Kasumi-1 (cell line): Measurements from ENCODE around the gene MAP4.
A peak's percentile ranks its signal among the peaks of the same experiment; 100 is the strongest.
"Not testable (repeated sequence)": the region's sequence is repeated elsewhere in the genome, so short reads cannot be mapped to it uniquely, and the experiment has no call there.

Source experiments
- DNase-seq, 2 experiments: peaks; one replicate each; lab custom pipeline; 2025; lab: John Stamatoyannopoulos, UW

MAP4 gene

DNA sequence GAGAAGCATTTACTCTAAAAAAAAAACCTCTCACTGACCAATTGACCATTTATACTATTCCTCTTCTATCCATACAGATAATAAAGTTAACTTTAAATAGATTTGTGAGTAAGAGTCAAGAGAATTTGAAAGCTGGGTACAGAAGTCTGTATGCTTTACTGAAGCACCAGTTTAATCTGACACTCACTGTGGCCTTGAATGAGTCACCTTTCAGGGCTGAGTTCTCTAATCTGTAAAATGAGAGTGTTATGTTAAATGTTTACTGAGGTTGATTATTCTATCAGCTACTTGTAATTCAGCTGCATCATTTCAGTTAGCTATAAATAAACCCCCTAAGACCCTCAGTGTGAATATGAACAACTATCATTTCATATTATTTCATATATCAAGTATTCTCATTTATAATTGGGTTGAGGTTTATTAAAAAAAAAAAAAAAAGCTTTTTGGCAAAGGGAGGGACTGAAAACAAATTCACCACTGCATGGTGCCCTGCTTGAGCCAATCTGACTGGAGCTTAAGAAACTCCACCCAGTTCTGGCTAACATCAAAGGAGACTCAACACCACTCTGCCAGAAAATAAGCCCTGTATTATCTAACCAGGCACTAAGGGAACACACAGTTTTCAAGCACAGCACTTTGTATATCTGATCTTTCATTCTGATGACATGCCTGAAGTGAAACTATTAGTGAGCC, 2.8 kb downstream of the MAP4 start:
- peak in 1 of 2 experiments; percentile 16 for DNase-seq

DNA sequence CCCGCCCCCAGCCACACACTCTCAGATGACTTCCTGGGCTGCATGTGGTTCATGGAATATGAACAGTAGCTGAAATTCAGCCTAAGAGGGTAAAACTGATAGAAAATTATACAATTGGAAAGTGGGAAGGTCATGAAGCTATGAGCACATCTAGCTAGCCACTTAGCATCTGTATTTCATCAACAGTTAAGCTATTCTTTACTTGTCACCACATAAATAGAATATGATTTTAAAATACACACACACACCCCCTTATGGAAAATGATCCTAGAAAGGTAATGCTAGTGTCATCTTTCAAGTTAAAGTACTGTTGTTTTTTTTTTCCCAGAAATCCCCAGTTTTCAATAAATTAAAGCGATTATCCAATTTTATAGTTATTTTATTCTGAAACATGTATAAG, 3.6 kb downstream of the MAP4 start:
- no peak for DNase-seq

DNA sequence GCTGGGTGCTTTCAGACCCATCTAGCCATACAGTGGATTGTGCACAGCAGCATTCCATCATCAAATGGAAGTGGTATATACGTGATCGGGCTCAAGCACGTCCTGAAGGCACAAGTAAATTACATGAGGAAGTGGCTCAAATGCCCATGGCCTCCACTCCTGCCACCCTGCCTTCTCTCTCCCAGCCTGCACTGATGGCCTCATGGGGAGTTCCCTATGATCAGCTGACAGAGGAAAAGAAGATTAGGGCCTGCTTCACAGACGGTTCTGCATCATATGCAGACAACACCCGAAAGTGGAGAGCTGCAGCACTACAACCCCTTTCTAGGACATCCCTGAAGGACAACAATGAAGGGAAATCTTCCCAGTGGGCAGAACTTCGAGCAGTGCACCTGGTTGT, 8.2 kb downstream of the MAP4 start:
- DNase-seq: not testable (repeated sequence)

DNA sequence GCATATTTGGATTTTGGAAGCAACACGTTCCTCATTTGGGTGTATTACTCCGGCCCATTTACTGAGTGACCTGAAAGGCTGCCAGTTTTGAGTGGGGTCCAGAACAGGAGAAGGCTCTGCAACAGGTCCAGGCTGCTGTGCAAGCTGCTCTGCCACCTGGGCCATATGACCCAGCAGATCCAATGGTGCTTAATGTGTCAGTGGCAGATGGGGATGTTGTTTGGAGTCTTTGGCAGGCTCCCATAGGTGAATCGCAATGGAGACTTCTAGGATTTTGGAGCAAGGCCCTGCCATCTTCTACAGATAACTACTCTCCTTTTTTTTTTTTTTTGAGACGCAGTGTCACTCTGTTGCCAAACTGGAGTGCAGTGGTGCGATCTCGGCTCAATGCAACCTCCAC, 8.9 kb downstream of the MAP4 start:
- DNase-seq: not testable (repeated sequence)

DNA sequence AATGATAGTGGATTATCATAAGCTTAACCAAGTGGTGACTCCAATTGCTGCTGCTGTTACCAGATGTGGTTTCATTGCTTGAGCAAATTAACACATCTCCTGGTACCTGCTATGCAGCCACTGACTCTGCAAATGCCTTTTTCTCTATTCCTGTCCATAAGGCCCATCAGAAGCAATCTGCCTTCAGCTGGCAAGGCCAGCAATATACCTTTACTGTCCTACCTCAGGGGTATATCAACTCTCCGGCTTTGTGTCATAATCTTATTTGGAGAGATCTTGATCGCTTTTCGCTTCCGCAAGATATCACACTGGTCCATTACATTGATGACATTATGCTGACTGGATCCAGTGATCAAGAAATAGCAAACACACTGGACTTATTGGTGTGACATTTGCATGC, 9.4 kb downstream of the MAP4 start:
- not testable (repeated sequence) for DNase-seq

DNA sequence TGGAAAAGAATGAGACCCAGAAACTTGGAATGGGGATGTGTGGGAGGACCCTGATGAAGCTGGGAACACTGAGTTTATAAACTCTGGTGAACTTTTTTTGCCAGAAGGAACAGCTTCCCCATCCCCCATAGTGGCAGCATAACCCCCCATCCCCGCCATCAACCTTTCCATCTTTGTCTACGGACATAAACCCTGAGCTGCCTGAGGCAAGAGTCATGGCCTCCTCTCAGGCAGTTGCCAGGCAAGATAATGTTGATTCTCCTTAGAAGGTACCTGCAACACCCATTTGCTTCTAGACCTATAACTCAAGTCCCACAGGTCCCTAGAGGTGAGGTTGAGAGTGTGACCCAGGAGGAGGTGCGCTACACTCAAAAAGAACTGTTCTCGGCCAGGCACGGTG, 11.5 kb downstream of the MAP4 start:
- DNase-seq: no peak

DNA sequence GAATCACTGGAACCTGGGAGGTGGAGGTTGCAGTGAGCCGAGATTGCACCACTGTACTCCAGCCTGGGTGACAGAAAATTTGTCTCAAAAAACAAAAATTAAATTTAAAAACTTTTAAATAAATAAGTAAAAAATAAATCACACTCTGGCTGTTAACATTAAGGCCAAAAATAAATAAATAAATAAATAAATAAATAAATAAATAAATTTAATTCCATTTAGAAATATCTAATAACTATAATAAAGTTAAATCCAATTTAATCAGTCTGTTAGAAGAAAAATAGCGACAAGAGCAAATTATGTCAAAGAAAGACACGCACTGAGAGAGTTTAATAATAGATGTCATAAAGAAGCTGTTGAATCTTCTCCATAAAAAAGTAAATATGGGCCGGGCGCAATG, 13.4 kb downstream of the MAP4 start:
- no peak for DNase-seq

DNA sequence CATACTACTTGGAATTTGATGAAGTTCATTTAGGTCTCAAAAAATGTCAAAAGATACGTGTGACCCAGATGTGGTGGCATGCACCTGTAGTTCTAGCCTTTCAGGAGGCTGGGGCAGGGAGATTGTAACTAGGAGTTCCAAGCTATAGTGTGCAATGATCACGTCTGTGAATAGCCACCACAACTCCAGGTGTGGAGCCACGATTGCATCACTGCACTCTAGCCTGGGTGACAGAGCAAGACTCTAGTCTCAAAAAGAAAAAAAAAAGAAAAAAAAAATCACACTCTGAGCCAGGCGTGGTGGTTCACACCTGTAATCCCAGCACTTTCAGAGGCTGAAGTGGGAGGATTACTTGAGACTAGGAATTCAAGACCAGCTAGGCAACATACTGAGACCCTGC, 14.2 kb downstream of the MAP4 start:
- no peak for DNase-seq

DNA sequence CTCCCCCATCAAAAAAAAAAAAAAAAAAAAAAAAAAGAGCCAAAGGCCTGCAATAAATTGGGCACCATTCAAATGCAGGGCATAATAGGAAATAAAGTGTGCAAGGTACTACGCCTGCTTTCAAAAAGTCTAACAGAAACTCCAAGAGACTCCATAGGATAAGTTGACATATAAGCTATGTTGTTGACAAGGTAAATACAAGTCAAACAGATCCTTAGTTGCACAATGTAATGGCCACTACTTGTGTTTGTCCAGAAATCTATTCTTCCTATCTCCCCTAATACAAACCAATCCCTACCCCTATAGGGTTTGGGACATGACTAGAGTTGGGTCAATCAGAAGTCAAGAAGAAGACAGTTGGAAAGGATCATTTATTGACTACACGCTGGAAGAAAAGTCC, 16.0 kb downstream of the MAP4 start:
- no peak for DNase-seq

DNA sequence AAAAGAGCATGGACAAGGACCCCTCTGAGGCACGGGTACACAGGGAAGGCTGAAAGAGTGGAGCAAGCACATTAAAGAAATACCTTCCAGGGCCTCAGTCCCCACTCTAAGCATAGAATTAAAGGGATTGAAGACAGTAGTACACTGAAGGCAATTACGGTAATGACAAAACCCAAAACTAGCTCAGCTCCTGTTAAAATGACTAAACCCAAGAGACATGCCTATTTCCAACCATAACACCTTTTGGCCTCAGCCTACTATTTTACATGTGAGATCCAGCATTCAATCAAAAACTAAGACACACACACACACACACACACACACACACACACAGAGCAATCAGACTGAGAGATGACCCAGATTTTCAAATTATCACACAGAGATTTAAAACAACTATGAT, 19.8 kb downstream of the MAP4 start:
- no peak for DNase-seq

DNA sequence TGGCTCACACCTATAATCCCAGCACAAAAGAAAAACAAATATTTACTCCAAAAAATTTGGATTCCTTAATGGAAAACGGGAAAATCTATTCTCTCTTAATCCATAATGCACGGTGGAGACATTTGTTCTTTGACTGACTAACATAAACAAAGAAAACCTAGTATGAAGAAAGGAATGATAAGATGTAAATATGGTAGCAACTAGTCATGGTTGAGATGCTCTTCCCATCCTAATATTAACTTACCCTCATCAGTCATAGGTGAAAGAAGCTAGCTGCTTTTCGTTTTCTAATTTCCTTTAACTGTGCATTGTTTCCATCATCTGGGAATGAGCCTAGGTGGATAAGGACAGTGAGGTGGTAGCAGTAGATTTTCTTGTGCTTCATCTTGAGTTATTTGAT, 22.0 kb downstream of the MAP4 start:
- DNase-seq: no peak

DNA sequence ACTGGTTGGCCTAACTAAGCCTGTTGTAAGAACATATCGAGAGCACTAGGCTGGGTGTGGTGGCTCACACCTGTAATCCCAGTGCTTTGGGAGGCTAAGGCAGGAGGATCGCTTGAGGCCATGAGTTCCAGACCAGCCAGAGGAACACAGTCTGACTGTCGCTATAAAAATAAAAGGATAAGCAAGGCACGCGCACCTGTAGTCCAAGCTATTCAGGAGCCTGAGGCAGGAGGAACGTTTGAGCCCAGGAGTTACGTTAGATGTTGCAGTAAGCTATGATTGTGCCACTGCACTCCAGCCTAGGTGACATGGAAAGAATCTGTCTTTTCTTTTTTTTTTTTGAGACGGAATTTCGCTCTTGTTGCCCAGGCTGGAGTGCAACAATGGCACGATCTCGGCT, 24.9 kb downstream of the MAP4 start:
- DNase-seq: no peak

DNA sequence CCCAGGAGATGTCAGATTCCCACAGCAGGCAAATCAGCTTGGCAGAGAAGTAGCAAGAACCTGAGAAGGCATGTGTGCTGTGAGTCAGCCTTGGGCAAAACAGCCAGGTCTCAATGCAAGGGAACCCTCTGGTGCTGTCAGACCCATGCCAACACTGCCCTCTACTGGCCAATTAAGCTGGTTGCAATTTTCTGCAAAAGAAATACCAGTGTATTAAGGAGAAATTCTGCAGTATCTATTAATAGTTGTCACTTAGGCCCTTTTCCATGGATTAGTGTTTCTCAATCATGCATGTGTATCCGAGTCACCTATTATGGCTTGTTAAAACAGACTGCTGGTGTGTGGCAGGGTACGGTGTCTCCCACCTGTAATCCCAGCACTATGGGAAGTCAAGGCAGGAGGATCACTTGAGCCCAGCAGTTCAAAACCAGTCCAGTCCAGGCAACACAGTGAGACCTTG, 26.2 kb downstream of the MAP4 start:
- peak; percentile 92 to 94 for DNase-seq

DNA sequence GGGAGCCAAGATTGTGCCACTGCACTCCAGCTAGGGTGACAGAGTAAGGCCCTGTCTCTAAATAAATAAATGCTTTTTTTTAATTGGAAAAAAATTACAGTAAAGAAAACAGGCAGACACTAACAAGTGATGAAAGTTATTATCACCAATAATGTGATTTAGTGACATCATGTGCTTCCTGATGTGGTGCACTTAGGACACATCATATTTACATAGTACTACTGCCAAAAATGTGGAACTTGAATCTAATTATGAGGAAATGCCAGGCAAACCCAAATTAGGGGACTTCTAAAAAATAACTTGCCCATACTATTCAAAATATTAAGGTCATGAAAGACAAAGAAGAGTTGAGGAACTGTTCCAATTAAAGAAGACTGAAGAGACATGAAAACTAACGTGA, 30.8 kb downstream of the MAP4 start:
- DNase-seq: no peak

DNA sequence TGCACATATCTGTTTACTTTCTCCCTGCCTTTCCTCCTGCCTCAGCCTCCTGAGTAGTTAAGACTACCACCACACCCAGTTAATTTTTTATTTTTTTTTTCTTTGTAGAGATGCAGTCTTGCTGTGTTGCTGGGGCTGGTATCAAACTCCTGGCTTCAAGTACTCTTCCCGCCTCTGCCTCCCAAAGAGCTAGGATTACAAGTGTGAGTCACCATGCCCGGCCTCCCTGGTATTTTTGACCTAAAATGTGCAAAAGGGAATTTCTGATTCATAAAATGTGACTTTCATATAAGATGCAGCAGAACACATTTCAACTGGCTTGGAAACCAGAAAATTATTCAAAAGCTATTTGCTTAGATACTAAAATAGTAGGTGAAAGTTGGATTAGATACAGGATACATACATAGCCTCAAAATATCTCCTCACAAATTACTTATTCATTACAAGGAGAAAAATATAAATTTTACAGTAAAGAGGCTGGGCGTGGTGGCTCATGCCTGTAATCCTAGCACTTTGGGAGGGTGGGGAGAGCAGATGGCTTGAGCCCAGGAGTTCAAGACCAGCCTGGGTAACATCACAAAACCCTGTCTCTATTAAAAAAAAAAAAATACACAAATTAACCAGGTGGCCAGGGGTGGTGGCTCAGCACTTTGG, 32.0 kb downstream of the MAP4 start:
- no peak for DNase-seq

DNA sequence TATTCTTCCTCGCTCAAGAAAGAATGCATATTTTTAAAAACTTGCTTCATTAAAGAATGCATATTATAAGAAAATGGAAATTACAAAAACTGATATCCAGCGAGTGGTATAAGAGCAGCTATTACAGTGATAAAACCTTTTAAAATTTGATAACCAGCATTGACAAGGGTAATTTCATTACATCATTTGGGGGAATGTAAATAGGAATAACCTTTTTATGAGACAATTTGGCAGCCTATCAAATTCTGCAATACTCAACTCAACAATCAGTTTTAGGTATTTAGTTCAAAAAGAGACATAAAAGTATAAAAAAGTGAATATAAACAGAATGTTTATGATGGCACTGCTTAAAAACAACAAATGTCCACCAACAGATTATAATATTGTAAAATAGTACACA, 35.4 kb downstream of the MAP4 start:
- DNase-seq: no peak

DNA sequence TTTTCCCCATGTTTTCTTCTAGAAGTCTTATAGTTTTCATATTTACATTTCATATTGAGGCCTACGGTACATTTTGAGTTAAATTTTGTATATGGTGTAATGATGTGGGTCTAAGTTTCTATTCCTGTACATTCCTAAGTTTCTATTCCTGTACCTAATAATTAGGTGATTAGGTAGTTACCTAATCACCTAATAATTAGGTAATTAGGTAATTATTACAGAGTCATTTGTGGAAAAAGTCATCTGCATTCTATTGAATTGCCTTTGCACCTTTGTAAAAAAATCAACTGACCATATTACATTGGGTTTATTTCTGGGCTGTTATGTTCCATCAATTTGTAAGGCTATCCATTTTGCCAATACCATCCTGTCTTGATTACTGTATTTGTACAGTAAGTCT, 37.1 kb downstream of the MAP4 start:
- no peak for DNase-seq

DNA sequence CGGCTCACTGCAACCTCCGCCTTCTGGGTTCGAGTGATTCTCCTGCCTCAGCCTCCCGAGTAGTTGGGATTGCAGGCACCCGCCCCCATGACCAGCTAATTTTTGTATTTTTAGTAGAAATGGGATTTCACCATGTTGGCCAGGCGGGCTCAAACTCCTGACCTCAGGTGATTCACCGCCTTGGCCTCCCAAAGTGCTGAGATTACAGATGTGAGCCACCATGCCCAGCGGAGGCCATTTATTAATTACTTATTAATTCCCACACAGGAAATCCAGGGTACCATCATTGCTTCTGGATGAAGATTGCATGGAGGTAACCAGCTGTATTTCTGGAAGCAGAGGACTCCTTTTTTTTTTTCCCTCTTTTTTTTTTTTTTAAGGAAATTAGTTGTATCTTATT, 37.8 kb downstream of the MAP4 start:
- DNase-seq: no peak

DNA sequence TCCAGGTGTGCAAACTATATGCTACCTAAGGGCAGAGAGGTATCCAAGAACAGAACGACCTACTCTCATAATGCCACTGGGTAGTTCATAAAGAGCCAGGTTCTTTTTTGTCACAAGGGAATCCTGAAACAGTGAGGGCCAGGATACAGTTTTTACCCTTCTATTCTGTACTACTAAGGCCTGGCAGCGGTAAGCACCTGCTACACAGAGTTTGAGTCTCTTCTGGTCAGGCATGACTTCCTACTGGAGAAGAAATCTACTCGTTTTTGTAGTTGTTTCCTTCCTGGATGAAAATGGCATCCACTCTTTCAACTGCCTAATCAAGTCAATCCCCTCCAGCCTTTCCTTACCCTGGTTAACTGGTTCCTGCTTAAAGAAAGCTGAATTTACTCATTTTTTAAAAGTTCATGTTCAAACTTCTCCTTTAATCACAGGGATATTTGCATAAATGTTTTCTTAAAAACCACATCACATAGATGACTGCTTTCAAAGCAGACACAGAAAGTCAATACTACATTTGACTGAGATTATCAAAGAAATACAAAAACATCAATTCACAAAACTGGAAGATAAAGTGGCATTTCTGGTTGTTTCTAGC, 40.0 kb downstream of the MAP4 start:
- no peak for DNase-seq

DNA sequence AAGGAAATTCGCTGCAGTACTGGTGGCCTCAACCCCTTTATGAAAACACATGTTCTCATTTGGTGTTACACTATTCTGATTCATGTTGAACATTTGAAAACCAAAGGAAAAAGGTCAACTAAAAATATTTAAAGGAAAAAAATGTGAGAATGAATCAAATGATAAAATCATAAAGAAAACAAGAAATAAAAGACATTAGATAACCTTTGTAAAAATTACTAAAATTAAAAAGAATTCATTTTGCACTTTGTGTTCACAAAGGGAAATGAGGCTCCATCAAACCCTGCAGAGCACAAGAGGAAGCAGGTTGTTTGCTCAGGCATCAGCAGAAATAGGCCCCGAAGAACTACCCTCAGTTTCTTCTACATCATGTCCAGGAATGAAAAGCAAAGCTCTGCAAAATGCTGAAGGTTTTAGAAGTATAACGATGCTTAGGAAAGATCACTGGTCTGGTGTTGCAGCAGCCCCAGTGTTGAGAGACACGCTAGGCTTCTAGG, 41.2 kb downstream of the MAP4 start:
- no peak for DNase-seq

DNA sequence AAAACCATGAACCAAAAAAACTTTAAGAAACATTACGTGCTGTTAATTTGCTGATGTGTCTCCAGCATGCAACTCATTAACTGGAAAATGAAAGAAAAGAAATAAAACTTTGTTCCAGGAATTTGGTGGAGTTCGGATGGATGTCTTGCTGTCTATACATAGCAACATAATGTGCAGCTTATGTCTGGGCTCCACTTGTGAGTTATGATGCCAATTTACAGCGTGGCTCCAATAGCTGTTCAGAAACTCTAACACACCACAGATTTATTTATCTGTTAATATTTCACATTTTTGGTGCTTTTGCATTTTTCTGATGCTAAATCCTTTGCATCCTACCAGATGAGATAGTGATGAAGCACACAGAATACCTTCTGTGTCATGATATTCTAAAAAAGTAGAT, 45.1 kb downstream of the MAP4 start:
- no peak for DNase-seq

DNA sequence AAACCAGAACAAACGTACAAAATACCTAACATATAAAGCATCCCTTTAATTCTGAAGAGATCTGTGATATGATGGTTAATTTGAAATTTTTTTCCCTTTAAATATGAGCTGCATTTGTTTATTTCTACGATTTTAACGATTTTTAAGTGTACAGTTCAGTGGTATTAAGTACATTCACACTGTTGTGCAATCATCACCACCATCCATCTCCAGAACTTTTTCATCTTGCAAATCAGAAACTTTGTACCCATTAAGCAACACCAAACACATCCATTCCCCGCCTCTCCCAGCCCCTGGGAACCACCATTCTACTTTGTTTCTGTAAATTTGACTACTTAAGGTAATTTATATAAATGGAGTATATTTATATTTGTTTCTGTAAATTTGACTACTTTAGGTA, 51.5 kb downstream of the MAP4 start:
- DNase-seq: no peak

DNA sequence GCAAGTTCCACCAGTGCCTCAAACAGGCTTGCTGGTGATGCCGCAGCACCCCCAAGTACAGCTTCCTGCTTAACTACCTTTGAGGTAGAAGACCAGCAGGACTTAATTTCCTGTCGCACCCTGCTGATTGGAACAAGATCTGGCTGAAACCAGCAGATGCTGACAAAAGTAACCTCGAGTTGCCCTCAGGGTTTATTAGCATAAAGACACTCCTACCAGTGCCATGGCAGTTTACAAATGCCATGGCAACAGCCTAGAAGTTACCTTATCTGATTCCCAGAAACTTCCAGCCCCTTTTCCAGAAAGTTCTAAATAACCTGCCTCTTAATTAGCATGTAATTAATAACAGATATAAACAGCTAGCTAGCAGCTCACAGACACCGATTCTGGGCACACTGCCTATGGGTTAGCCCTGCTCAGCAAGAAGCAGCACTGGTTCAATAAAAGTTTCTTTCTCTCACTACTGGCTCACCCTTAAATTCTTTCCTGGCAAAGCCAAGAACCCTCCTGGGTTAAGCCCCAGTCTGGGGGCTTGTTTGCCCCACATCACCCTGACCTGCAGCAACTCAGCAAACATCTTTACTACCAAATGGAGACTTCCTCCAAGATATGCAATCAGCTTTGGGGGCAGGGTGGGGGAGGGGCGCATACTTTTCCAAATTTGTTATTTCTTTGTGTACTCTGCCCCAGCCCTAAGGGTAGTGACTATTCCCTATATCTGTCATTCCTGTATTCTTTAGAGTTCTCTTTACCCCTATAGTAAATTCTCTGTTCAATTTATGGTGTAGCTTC, 54.2 kb downstream of the MAP4 start:
- DNase-seq: no peak
